Neural cell (in vitro differentiated cells): Measurements from ENCODE around the gene C10orf143. TPM values are rescaled to one million over a fixed set of nuclear protein-coding genes. Genes with fewer than 3 reads are reported as not detected.

Source experiments
- H2AFZ ChIP-seq: fragments of 200-600, 300-800 bp; sonication (generic), shearing (Covaris generic); 2 replicates; pipeline ENCODE4 v1.6.0; 2014; ENCODE audit warnings: low read depth, mild to moderate bottlenecking, antibody characterized with exemption, low read length, moderate library complexity
- H3F3A ChIP-seq: fragments of 200-600 bp; shearing (Covaris generic); 2 replicates; pipeline ENCODE4 v1.6.1; 2016; ENCODE audit warnings: mild to moderate bottlenecking, moderate library complexity, mixed read lengths, antibody characterized with exemption, low read length; ENCODE audit not compliant: insufficient read depth, poor library complexity, severe bottlenecking
- H3K27ac ChIP-seq: fragments of 200-600, 300-800 bp; sonication (generic), shearing (Covaris generic); 2 replicates; pipeline ENCODE4 v1.5.1; 2014; ENCODE audit warnings: mild to moderate bottlenecking, low read length, moderate library complexity
- H3K27me3 ChIP-seq: fragments of 300-800, 200-600 bp; sonication (generic), shearing (Covaris generic); 2 replicates; pipeline ENCODE4 v1.6.0; 2014; ENCODE audit warnings: mild to moderate bottlenecking, low read depth, low read length, moderate library complexity; ENCODE audit not compliant: insufficient read depth
- H3K36me3 ChIP-seq: fragments of 300-800, 200-600 bp; sonication (generic), shearing (Covaris generic); 2 replicates; pipeline ENCODE4 v1.5.1; 2014; ENCODE audit warnings: mild to moderate bottlenecking, antibody characterized with exemption, low read length, moderate library complexity; ENCODE audit not compliant: insufficient read depth
- H3K4me2 ChIP-seq: fragments of 300-800, 200-600 bp; sonication (generic), shearing (Covaris generic); 2 replicates; pipeline ENCODE4 v1.6.0; 2014; ENCODE audit warnings: mild to moderate bottlenecking, low read length
- H3K4me3 ChIP-seq: fragments of 300-800, 200-600 bp; sonication (generic), shearing (Covaris generic); 2 replicates; pipeline ENCODE4 v1.5.1; 2014; ENCODE audit warnings: mild to moderate bottlenecking, low read length, moderate library complexity
- H3K79me2 ChIP-seq: fragments of 200-600 bp; shearing (Covaris generic); replicated peaks from 2 replicates; pipeline ENCODE4 v1.6.0; 2014; ENCODE audit warnings: mild to moderate bottlenecking, low read length, moderate library complexity; ENCODE audit not compliant: insufficient read depth
- H3K9ac ChIP-seq: fragments of 300-800, 200-600 bp; sonication (generic), shearing (Covaris generic); 2 replicates; pipeline ENCODE4 v1.6.1; 2016; ENCODE audit warnings: mild to moderate bottlenecking, low read length, mixed read lengths
- H3K9me2 ChIP-seq: fragments of 200-600 bp; shearing (Covaris generic); 2 replicates; pipeline ENCODE4 v1.6.1; 2016; ENCODE audit warnings: mild to moderate bottlenecking, low read length, mixed read lengths; ENCODE audit not compliant: insufficient read depth
- H3K9me3 ChIP-seq: fragments of 200-600, 300-800 bp; sonication (generic), shearing (Covaris generic); 2 replicates; pipeline ENCODE4 v1.6.1; 2016; ENCODE audit warnings: mild to moderate bottlenecking, mixed run types, low read length, moderate library complexity, mixed read lengths
- H4K20me1 ChIP-seq: fragments of 200-600 bp; shearing (Covaris generic); 2 replicates; pipeline ENCODE4 v1.6.1; 2016; ENCODE audit warnings: mild to moderate bottlenecking, mixed run types; ENCODE audit not compliant: insufficient read depth
- EP300 ChIP-seq: fragments of 450-650 bp; conservative IDR thresholded peaks from 2 replicates; pipeline ENCODE4 v1.6.1; 2014; ENCODE audit warnings: antibody characterized with exemption, mild to moderate bottlenecking, moderate library complexity; ENCODE audit not compliant: poor library complexity, severe bottlenecking
- EZH2 ChIP-seq: fragments of 200-600, 300-800 bp; shearing (Covaris generic), sonication (generic); IDR thresholded peaks from 2 replicates; pipeline ENCODE4 v1.6.1; 2014; ENCODE audit warnings: antibody characterized with exemption, low read length, borderline replicate concordance, mild to moderate bottlenecking; ENCODE audit not compliant: insufficient read depth, poor library complexity, severe bottlenecking
- MXI1 ChIP-seq: fragments of 450-650 bp; conservative IDR thresholded peaks from 2 replicates; pipeline ENCODE4 v1.6.1; 2014; ENCODE audit warnings: antibody characterized with exemption, mild to moderate bottlenecking; ENCODE audit not compliant: poor library complexity, severe bottlenecking
- POLR2AphosphoS5 ChIP-seq: IDR thresholded peaks from 2 replicates; pipeline ENCODE4 v1.6.1; 2012
- RAD21 ChIP-seq: fragments of 450-650 bp; conservative IDR thresholded peaks from 2 replicates; pipeline ENCODE4 v1.6.1; 2014; ENCODE audit warnings: antibody characterized with exemption, mild to moderate bottlenecking, moderate library complexity
- SMC3 ChIP-seq: fragments of 450-650 bp; conservative IDR thresholded peaks from 2 replicates; pipeline ENCODE4 v1.6.1; 2014; ENCODE audit warnings: antibody characterized with exemption, mild to moderate bottlenecking, moderate library complexity; ENCODE audit not compliant: poor library complexity
- TAF1 ChIP-seq: IDR thresholded peaks from 2 replicates; pipeline ENCODE4 v1.6.1; 2012; ENCODE audit warnings: low read depth
- polyA plus RNA-seq: library from polyadenylated mRNA; depleted of rRNA; stranded (reverse); fragments of >200 nt; gene quantifications from 2 replicates; pipeline ENCODE4 v1.2.3, GENCODE V29; 2014
- TF ChIP-seq, protein P1 (sequence below): IDR thresholded peaks from 2 replicates; pipeline ENCODE4 v1.6.1; 2012; ENCODE audit warnings: borderline replicate concordance
- TF ChIP-seq, protein P2 (sequence below): fragments of 450-650 bp; IDR thresholded peaks from 2 replicates; pipeline ENCODE4 v1.5.1; 2014; ENCODE audit warnings: antibody characterized with exemption, mild to moderate bottlenecking, moderate library complexity; ENCODE audit not compliant: poor library complexity, severe bottlenecking

Gene C10orf143
- polyA plus RNA-seq, 1 donor from 2014 or later, result 1.4 TPM

DNA sequence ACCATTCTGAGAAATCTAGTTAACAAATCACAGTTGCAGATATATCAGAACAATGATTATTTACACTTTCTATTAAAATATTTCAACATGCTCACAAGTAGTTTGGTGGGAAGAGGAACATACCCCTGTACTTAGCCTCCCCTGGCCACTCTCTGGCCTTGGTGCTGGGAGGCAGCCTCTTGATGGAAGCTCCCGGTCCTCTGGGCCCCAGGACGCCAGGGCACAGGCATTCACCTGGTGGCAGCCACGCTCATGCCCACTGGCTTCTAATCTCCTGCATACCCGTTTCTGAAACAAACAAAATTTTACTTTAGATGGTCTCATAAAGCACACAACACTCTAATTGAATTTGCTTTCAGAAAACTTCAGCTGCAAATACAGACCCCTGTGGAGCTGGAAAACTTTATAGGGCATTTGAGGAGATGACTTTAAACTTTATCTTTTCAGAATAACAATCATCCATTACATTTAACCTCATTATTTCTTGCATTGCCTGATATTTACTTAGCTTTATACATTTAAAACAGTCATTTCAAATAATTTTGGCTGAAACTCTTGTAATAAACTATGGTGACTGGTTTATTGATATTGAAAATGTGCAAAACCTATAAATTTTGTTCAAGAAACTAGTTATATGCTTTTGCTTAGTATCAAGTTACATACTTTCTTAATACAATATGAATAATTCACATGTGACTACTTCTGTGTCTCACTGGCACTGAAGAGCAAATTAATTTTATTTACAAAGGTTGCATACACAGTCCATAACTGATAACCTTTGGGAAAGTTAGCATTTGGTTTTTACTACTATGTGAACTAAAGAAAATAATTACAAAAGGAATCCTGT lies 30.8 kb downstream of the C10orf143 start:
- Histone ChIP-seq H3K79me2 (no peaks in the 10 kb centered on the region), H3K27ac (no peak overlapping the region), H3K4me2 (no peak overlapping the region)

DNA sequence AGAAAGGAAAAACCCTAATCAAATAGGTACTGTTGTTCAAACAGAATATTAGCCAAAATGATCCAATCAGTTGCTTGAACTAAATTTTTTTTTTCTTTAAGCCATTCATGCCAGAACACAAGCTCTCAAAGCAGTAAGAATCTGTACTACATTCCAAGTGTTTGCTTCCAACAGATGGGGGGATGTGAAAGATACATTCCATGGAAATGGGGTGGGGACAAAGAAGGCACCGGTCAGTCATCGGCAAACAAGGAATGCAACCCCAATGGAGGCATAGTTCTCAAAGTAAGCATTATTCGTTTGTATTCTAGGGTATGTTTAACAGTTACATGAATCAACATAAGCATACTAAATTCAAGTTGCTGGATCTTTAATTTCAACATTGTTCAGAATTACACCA lies 32.5 kb downstream of the C10orf143 start:
- Histone ChIP-seq H3K4me3 (no peak overlapping the region), H3K4me2 (no peak overlapping the region), H3K9me3 (no peaks in the 10 kb centered on the region), H4K20me1 (no peaks in the 10 kb centered on the region), H3K9ac (no peak overlapping the region), H3K9me2 (no peaks in the 10 kb centered on the region), H2AFZ (no peak overlapping the region), H3K27ac (no peak overlapping the region), H3F3A (no peaks in the 10 kb centered on the region), H3K27me3 (no peaks in the 10 kb centered on the region), H3K79me2 (no peaks in the 10 kb centered on the region), H3K36me3 (no peaks in the 10 kb centered on the region)
- no peak for TF ChIP-seq RAD21
- TF ChIP-seq POLR2AphosphoS5, result no peak
- no peak for TF ChIP-seq EZH2
- TF ChIP-seq MXI1, result no peak
- TF ChIP-seq TAF1, result no peak
- TF ChIP-seq EP300, result no peak
- TF ChIP-seq SMC3, result no peak
- TF ChIP-seq, protein P1, sequence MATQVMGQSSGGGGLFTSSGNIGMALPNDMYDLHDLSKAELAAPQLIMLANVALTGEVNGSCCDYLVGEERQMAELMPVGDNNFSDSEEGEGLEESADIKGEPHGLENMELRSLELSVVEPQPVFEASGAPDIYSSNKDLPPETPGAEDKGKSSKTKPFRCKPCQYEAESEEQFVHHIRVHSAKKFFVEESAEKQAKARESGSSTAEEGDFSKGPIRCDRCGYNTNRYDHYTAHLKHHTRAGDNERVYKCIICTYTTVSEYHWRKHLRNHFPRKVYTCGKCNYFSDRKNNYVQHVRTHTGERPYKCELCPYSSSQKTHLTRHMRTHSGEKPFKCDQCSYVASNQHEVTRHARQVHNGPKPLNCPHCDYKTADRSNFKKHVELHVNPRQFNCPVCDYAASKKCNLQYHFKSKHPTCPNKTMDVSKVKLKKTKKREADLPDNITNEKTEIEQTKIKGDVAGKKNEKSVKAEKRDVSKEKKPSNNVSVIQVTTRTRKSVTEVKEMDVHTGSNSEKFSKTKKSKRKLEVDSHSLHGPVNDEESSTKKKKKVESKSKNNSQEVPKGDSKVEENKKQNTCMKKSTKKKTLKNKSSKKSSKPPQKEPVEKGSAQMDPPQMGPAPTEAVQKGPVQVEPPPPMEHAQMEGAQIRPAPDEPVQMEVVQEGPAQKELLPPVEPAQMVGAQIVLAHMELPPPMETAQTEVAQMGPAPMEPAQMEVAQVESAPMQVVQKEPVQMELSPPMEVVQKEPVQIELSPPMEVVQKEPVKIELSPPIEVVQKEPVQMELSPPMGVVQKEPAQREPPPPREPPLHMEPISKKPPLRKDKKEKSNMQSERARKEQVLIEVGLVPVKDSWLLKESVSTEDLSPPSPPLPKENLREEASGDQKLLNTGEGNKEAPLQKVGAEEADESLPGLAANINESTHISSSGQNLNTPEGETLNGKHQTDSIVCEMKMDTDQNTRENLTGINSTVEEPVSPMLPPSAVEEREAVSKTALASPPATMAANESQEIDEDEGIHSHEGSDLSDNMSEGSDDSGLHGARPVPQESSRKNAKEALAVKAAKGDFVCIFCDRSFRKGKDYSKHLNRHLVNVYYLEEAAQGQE, result no peak
- TF ChIP-seq, protein P2, sequence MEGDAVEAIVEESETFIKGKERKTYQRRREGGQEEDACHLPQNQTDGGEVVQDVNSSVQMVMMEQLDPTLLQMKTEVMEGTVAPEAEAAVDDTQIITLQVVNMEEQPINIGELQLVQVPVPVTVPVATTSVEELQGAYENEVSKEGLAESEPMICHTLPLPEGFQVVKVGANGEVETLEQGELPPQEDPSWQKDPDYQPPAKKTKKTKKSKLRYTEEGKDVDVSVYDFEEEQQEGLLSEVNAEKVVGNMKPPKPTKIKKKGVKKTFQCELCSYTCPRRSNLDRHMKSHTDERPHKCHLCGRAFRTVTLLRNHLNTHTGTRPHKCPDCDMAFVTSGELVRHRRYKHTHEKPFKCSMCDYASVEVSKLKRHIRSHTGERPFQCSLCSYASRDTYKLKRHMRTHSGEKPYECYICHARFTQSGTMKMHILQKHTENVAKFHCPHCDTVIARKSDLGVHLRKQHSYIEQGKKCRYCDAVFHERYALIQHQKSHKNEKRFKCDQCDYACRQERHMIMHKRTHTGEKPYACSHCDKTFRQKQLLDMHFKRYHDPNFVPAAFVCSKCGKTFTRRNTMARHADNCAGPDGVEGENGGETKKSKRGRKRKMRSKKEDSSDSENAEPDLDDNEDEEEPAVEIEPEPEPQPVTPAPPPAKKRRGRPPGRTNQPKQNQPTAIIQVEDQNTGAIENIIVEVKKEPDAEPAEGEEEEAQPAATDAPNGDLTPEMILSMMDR, result no peak

More for the DNA sequence above, 30.8 kb downstream of the C10orf143 start:
- no peak overlapping the region for H3K9ac ChIP-seq
- no peak overlapping the region for H3K4me3 ChIP-seq
- TF ChIP-seq, protein P2, result no peak
- TF ChIP-seq EZH2, result no peak
- TF ChIP-seq, protein P1, result no peak
- H4K20me1 ChIP-seq, result no peaks in the 10 kb centered on the region
- no peaks in the 10 kb centered on the region for H3K36me3 ChIP-seq
- no peaks in the 10 kb centered on the region for H3F3A ChIP-seq
- no peaks in the 10 kb centered on the region for H3K9me2 ChIP-seq
- H3K27me3 ChIP-seq, result no peaks in the 10 kb centered on the region
- peaks cover 5% of the 10 kb centered on the region for H3K9me3 ChIP-seq
- no peak overlapping the region for H2AFZ ChIP-seq
